Tibial nerve (tissue), 4 donors: ENCODE data around the gene PLXNA1. TPM values are rescaled to one million over a fixed set of nuclear protein-coding genes. Genes with fewer than 3 reads are reported as not detected.

Source experiments
- DNase-seq, 2 donors: peaks; one replicate each; pipeline ENCODE4 v3.0.0-alpha.2; 2019; ENCODE audit warnings: low spot score in 2 of 2
- H3K27ac ChIP-seq, 4 donors: fragments of 200-600 bp; sonication (generic) in 3 of 4; one replicate each; pipeline ENCODE4 v1.5.1; 2017 to 2019; ENCODE audit warnings: mild to moderate bottlenecking in 1 of 4
- H3K27me3 ChIP-seq, 2 donors: fragments of 200-600 bp; sonication (generic) in 1 of 2; one replicate each; pipeline versions ENCODE4 v1.5.1 to v1.6.0; 2017 to 2019
- H3K36me3 ChIP-seq, 3 donors: fragments of 200-600 bp; sonication (generic); one replicate each; pipeline ENCODE4 v1.5.1; 2018 to 2019
- H3K4me1 ChIP-seq, 4 donors: fragments of 200-600 bp; sonication (generic) in 3 of 4; one replicate each; pipeline ENCODE4 v1.5.1; 2017 to 2019
- H3K4me3 ChIP-seq, 4 donors: fragments of 200-600 bp; sonication (generic) in 3 of 4; one replicate each; pipeline ENCODE4 v1.5.1; 2017 to 2019; ENCODE audit warnings: mild to moderate bottlenecking in 1 of 4, moderate library complexity in 1 of 4
- H3K9me3 ChIP-seq, 4 donors: fragments of 200-600 bp; sonication (generic) in 3 of 4; one replicate each; pipeline ENCODE4 v1.5.1; 2017 to 2019
- CTCF ChIP-seq, 5 experiments: fragments of 200-600 bp in 3 of 5; fragments of 450-650 bp in 2 of 5; sonication (generic) in 3 of 5; IDR thresholded peaks; one replicate each; pipeline ENCODE4 v1.5.1; 2016 to 2019; ENCODE audit warnings: antibody characterized with exemption in 5 of 5, mild to moderate bottlenecking in 3 of 5, moderate library complexity in 2 of 5
- EP300 ChIP-seq, 2 donors: sonication (generic); formaldehyde crosslinking; IDR thresholded peaks; one replicate each; pipeline ENCODE4 v1.6.1; 2017; ENCODE audit warnings: antibody characterized with exemption in 2 of 2, mild to moderate bottlenecking in 1 of 2
- POLR2A ChIP-seq, 2 donors: fragments of 450-650 bp; IDR thresholded peaks; one replicate each; pipeline ENCODE4 v1.6.1; 2017; ENCODE audit warnings: antibody characterized with exemption in 2 of 2, mild to moderate bottlenecking in 2 of 2, moderate library complexity in 2 of 2
- WGBS, 2 donors: methylation state at CpG; one replicate each; pipeline ENCODE4 v1.1.5; 2018; 5-methylcytosine and 5-hydroxymethylcytosine counted together
- total RNA-seq, 4 donors: library from RNA; depleted of rRNA; stranded (reverse); fragments of >200 nt; gene quantifications; one replicate each; pipeline ENCODE4 v1.1.0, GENCODE V29; 2016

PLXNA1 gene
- total RNA-seq, 4 donors from 2014 or later = 39.1 to 51.3 (median 39.9) TPM

GRCh38 chr3:126954141-126954842, 28.6 kb upstream of the PLXNA1 start:
- TF ChIP-seq CTCF (IDR thresholded peaks at IDR 0.05) (no peak), POLR2A (IDR thresholded peaks at IDR 0.05) (no peak), EP300 (IDR thresholded peaks at IDR 0.05) (no peak)
- H3K27ac ChIP-seq = no peak overlapping the region
- H3K9me3 ChIP-seq = no peaks in the 10 kb centered on the region
- no peak overlapping the region for H3K4me3 ChIP-seq
- H3K36me3 ChIP-seq = peaks cover 0 to 39% (median 0%) of the 10 kb centered on the region in 3 donors
- WGBS, 2 donors = 83 to 84% methylated on average over 8 to 10 of the region's 10 CpGs
- H3K4me1 ChIP-seq = no peaks in the 10 kb centered on the region
- H3K27me3 ChIP-seq = no peaks in the 10 kb centered on the region
- no peak for DNase-seq

- TF ChIP-seq EP300 (IDR thresholded peaks at IDR 0.05) (no peak), CTCF (IDR thresholded peaks at IDR 0.05) (no peak), POLR2A (IDR thresholded peaks at IDR 0.05) (no peak)
- no peak for DNase-seq
- no peaks in the 10 kb centered on the region for H3K9me3 ChIP-seq
- WGBS, 2 donors = 93% methylated on average over 15 of the region's 15 CpGs
- H3K36me3 ChIP-seq = peaks cover 0 to 36% (median 0%) of the 10 kb centered on the region in 3 donors
- H3K4me1 ChIP-seq = peaks cover 0 to 2% (median 0%) of the 10 kb centered on the region in 4 donors
- no peaks in the 10 kb centered on the region for H3K27me3 ChIP-seq
- no peak overlapping the region for H3K27ac ChIP-seq
- no peak overlapping the region for H3K4me3 ChIP-seq
Measured at GRCh38 chr3:126955004-126955790, 27.7 kb upstream of the PLXNA1 start.

- Histone ChIP-seq H3K36me3 (peaks cover 0 to 38% (median 0%) of the 10 kb centered on the region in 3 donors), H3K4me3 (no peak overlapping the region), H3K4me1 (peaks cover 0 to 14% (median 9%) of the 10 kb centered on the region in 4 donors), H3K27me3 (no peaks in the 10 kb centered on the region), H3K9me3 (no peaks in the 10 kb centered on the region), H3K27ac (no peak overlapping the region)
- DNase-seq = no peak
- TF ChIP-seq CTCF (IDR thresholded peaks at IDR 0.05) (no peak), POLR2A (IDR thresholded peaks at IDR 0.05) (no peak), EP300 (IDR thresholded peaks at IDR 0.05) (no peak)
- 67 to 72% methylated on average over 8 of the region's 8 CpGs for WGBS, 2 donors
Measured at GRCh38 chr3:126956361-126956760, 26.6 kb upstream of the PLXNA1 start.

GRCh38 chr3:126956866-126957650, 25.9 kb upstream of the PLXNA1 start:
- no peaks in the 10 kb centered on the region for H3K27me3 ChIP-seq
- peaks cover 0 to 38% (median 0%) of the 10 kb centered on the region in 3 donors for H3K36me3 ChIP-seq
- 79 to 80% methylated on average over 19 to 23 of the region's 23 CpGs for WGBS, 2 donors
- DNase-seq = no peak
- H3K4me1 ChIP-seq = peaks cover 0 to 21% (median 15%) of the 10 kb centered on the region in 4 donors
- H3K9me3 ChIP-seq = no peaks in the 10 kb centered on the region
- H3K4me3 ChIP-seq = no peak overlapping the region
- TF ChIP-seq EP300 (IDR thresholded peaks at IDR 0.05) (no peak), POLR2A (IDR thresholded peaks at IDR 0.05) (no peak), CTCF (IDR thresholded peaks at IDR 0.05) (no peak)
- H3K27ac ChIP-seq = no peak overlapping the region
